ENCODE results near the gene CDK10.

DNA sequence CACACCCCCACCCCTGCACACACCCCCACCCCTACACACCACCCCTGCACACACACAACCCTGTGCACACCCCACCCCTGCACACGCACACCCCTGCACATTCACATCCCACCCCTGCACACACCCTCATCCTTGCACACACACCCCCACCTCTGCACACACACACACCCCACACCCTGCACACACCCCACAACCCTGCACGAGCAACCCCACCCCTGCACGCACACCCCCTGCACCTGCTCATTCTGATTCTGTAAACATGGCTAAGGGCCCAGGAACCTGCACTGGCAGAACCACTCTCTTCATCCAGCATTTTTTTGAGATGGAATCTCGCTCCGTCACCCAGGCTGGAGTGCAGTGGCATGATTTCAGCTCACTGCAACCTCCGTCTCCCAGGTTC is 47.1 kb upstream of the CDK10 start:
- TF ChIP-seq CTCF (conservative IDR thresholded peaks at IDR 0.05), result no peak
- no peak for TF ChIP-seq ZFX (IDR thresholded peaks at IDR 0.05)

Measured in C4-2B (cell line).